HepG2 (cell line): Measurements from ENCODE around the gene SLC13A3. TPM values are rescaled to one million over a fixed set of nuclear protein-coding genes. Genes with fewer than 3 reads are reported as not detected.
A peak's percentile ranks its signal among the peaks of the same experiment; 100 is the strongest.

Experiments used
- ARNTL ChIP-seq: sonication (generic); formaldehyde crosslinking; IDR thresholded peaks from 2 replicates; pipeline ENCODE4 v1.4.0; 2020; ENCODE audit warnings: mild to moderate bottlenecking, missing genetic modification reagents
- CTCF ChIP-seq: sonication (generic); formaldehyde crosslinking; IDR thresholded peaks from 2 replicates; pipeline ENCODE4 v1.5.0; 2020; ENCODE audit warnings: mild to moderate bottlenecking, missing genetic modification reagents, moderate library complexity
- FOXK2 ChIP-seq: fragments of 450-650 bp; IDR thresholded peaks from 2 replicates; pipeline ENCODE4 v1.6.1; 2016
- GFI1 ChIP-seq: sonication (generic); formaldehyde crosslinking; IDR thresholded peaks from 2 replicates; pipeline ENCODE4 v1.5.0; 2020; ENCODE audit warnings: missing genetic modification reagents, mild to moderate bottlenecking, borderline replicate concordance
- HDAC2 ChIP-seq: sonication (generic); formaldehyde crosslinking; IDR thresholded peaks from 2 replicates; pipeline ENCODE4 v1.4.0; 2020; ENCODE audit warnings: missing genetic modification reagents
- HNRNPL ChIP-seq: fragments of 200-400 bp; formaldehyde crosslinking; IDR thresholded peaks from 2 replicates; pipeline ENCODE4 v1.6.1; 2017; ENCODE audit warnings: mild to moderate bottlenecking, low read depth, low read length
- KDM5B ChIP-seq: sonication (generic); formaldehyde crosslinking; IDR thresholded peaks from 2 replicates; pipeline ENCODE4 v1.4.0; 2020; ENCODE audit warnings: missing genetic modification reagents, mild to moderate bottlenecking, borderline replicate concordance
- MED8 ChIP-seq: sonication (generic); formaldehyde crosslinking; IDR thresholded peaks from 2 replicates; pipeline ENCODE4 v1.8.1; 2023; ENCODE audit warnings: mild to moderate bottlenecking, missing genetic modification reagents; ENCODE audit not compliant: insufficient replicate concordance
- MXD3 ChIP-seq: IDR thresholded peaks from 2 replicates; pipeline ENCODE4 v1.6.1; 2016; ENCODE audit warnings: mild to moderate bottlenecking, missing biosample characterization, missing genetic modification reagents
- MXD4 ChIP-seq: IDR thresholded peaks from 2 replicates; pipeline ENCODE4 v1.6.1; 2016; ENCODE audit warnings: mild to moderate bottlenecking, missing biosample characterization, missing genetic modification reagents
- PHF21A ChIP-seq: sonication (generic); formaldehyde crosslinking; IDR thresholded peaks from 2 replicates; pipeline ENCODE4 v1.5.0; 2020; ENCODE audit warnings: mild to moderate bottlenecking, missing genetic modification reagents
- REL ChIP-seq: sonication (generic); formaldehyde crosslinking; conservative IDR thresholded peaks from 2 replicates; pipeline ENCODE4 v1.8.0; 2022; ENCODE audit warnings: mild to moderate bottlenecking, missing genetic modification reagents, moderate library complexity
- RORA ChIP-seq: sonication (generic); formaldehyde crosslinking; IDR thresholded peaks from 2 replicates; pipeline ENCODE4 v1.5.0; 2020; ENCODE audit warnings: mild to moderate bottlenecking, missing genetic modification reagents, moderate library complexity
- SAFB2 ChIP-seq: sonication (generic); formaldehyde crosslinking; IDR thresholded peaks from 2 replicates; pipeline ENCODE4 v1.5.1; 2020; ENCODE audit warnings: missing genetic modification reagents, low read depth, mild to moderate bottlenecking, borderline replicate concordance
- TFE3 ChIP-seq: IDR thresholded peaks from 2 replicates; pipeline ENCODE4 v1.6.1; 2016
- ZBTB37 ChIP-seq: sonication (generic); formaldehyde crosslinking; IDR thresholded peaks from 2 replicates; pipeline ENCODE4 v1.4.0; 2020; ENCODE audit warnings: mild to moderate bottlenecking, missing genetic modification reagents
- ZFX ChIP-seq: sonication (generic); formaldehyde crosslinking; IDR thresholded peaks from 2 replicates; pipeline ENCODE4 v1.4.0; 2020; ENCODE audit warnings: mild to moderate bottlenecking, low read depth, missing genetic modification reagents, moderate library complexity
- ZNF350 ChIP-seq: sonication (generic); formaldehyde crosslinking; IDR thresholded peaks from 2 replicates; pipeline ENCODE4 v1.4.0; 2020; ENCODE audit warnings: mild to moderate bottlenecking, low read depth, missing genetic modification reagents, borderline replicate concordance
- ZNF513 ChIP-seq: sonication (generic); formaldehyde crosslinking; conservative IDR thresholded peaks from 2 replicates; pipeline ENCODE4 v1.5.0; 2020; ENCODE audit warnings: missing genetic modification reagents
- ZNF563 ChIP-seq: sonication (generic); formaldehyde crosslinking; IDR thresholded peaks from 2 replicates; pipeline ENCODE4 v1.8.0; 2022; ENCODE audit warnings: mild to moderate bottlenecking, moderate library complexity, missing genetic modification reagents
- ZNF567 ChIP-seq: sonication (generic); formaldehyde crosslinking; IDR thresholded peaks from 2 replicates; pipeline ENCODE4 v1.8.1; 2023; ENCODE audit warnings: mild to moderate bottlenecking, missing genetic modification reagents, borderline replicate concordance
- ZNF629 ChIP-seq: sonication (generic); formaldehyde crosslinking; conservative IDR thresholded peaks from 2 replicates; pipeline ENCODE4 v1.5.0; 2020; ENCODE audit warnings: missing genetic modification reagents
- ZNF83 ChIP-seq: sonication (generic); formaldehyde crosslinking; IDR thresholded peaks from 2 replicates; pipeline ENCODE4 v1.4.0; 2020; ENCODE audit warnings: missing genetic modification reagents, mild to moderate bottlenecking, borderline replicate concordance
- polyA plus RNA-seq, 8 experiments: library from polyadenylated mRNA; depleted of rRNA in 3 of 8; stranded (reverse) in 7 of 8; unstranded in 1 of 8; fragments of >200 nt; fragmentation: Illumina TruSeq in 4 of 8; extraction: Trizol in 4 of 8; gene quantifications; 2 replicates each; pipeline versions ENCODE4 v1.2.1 to v1.2.3, GENCODE V29; 2011 to 2016; ENCODE audit warnings: low read depth in 4 of 8, missing spikeins in 1 of 8, mixed read lengths in 1 of 8; ENCODE audit not compliant: insufficient read depth in 1 of 8
- total RNA-seq, 5 experiments: library from RNA; depleted of rRNA; stranded (reverse); fragments of >200 nt; fragmentation: Illumina TruSeq; extraction: Trizol; gene quantifications; 2 replicates each; pipeline ENCODE4 v1.2.3, GENCODE V29; 2016; ENCODE audit warnings: low read depth in 1 of 5

The SLC13A3 gene
- total and polyA plus RNA-seq, 2 of the 13 experiments (the other 11 are each of a cell fraction or from before 2014, with no cell fraction given) = 66.5 to 76.0 TPM

GRCh38 chr20:46674253-46675083, 23.2 kb upstream of the SLC13A3 start (continued):
- TF ChIP-seq RORA (no peak), PHF21A (CRISPR knock-in tag) (peak; percentile 99), ARNTL (CRISPR knock-in tag) (peak; percentile 86), HDAC2 (CRISPR knock-in tag) (peak; percentile 93), ZBTB37 (CRISPR knock-in tag) (peak; percentile 77), ZNF350 (peak; percentile 91), ZNF629 (CRISPR knock-in tag) (no peak), ZNF83 (CRISPR knock-in tag) (no peak), REL (CRISPR knock-in tag) (peak; percentile 16; the same call in 1 of the 2 replicates), GFI1 (CRISPR knock-in tag) (peak; percentile 80; the same call in 1 of the 2 replicates), ZFX (CRISPR knock-in tag) (peak; percentile 99), HNRNPL (peak; percentile 70; the same call in 1 of the 2 replicates), FOXK2 (peak; percentile 73), MXD3 (CRISPR knock-in tag) (peak; percentile 57; the same call in 1 of the 2 replicates), KDM5B (CRISPR knock-in tag) (peak; percentile 88; the same call in 1 of the 2 replicates), ZNF513 (no peak), MED8 (CRISPR knock-in tag) (peak; percentile 97), CTCF (peak; percentile 53), ZNF567 (CRISPR knock-in tag) (peak; percentile 65; the same call in 1 of the 2 replicates), ZNF563 (CRISPR knock-in tag) (no peak), SAFB2 (CRISPR knock-in tag) (peak; percentile 67; the same call in 1 of the 2 replicates), MXD4 (CRISPR knock-in tag) (peak; percentile 72; the same call in 1 of the 2 replicates), TFE3 (CRISPR knock-in tag) (peak; percentile 92)
